GM19372 (cell line): ENCODE data around the gene MAD1L1.
"Not testable (repeated sequence)": the region's sequence is repeated elsewhere in the genome, so short reads cannot be mapped to it uniquely, and the experiment has no call there.

Source experiments
- ATAC-seq: cut with Tn5 transposase; IDR thresholded peaks from one replicate; pipeline ENCODE4 v1.9.1; 2021; ENCODE audit warnings: mild to moderate bottlenecking, low read depth, moderate library complexity; ENCODE audit not compliant: unreplicated experiment

The MAD1L1 gene

DNA sequence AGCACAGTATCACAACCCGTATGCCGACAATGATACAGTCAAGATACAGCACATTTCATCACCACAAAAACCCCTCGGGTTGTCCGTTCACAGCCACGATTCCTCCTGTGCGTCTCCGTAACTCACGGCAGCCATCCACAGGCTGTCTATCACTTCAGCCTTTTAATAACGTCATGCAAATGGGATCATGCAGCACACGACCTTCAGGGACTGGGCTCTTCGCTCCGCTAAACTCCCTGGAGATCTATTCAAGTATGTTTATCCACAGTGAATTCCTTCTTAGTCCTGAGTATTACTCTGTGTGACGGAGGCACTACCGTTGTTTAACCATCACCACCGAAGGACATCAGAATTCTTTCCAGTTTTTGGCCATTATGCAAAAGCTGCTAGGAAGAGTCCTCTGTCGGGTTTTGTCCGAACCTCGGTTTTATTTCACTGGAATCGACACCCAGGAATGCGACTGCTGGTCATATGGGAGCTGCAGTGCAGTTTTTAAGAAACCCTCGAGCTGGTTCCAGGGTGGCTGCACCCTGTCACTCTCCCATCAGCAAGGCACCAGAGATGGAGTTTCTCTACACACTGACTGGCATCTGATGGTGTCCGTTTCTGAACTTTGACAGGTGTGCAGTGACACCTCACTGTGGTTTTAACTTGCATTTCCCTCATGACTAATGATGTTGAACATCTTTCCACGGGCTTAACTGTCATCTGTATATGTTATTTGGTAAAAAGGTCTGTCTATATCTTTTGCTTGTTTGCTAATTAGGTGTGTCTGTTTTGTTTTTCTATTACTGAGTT is 193.6 kb downstream of the MAD1L1 start:
- no peak for ATAC-seq

DNA sequence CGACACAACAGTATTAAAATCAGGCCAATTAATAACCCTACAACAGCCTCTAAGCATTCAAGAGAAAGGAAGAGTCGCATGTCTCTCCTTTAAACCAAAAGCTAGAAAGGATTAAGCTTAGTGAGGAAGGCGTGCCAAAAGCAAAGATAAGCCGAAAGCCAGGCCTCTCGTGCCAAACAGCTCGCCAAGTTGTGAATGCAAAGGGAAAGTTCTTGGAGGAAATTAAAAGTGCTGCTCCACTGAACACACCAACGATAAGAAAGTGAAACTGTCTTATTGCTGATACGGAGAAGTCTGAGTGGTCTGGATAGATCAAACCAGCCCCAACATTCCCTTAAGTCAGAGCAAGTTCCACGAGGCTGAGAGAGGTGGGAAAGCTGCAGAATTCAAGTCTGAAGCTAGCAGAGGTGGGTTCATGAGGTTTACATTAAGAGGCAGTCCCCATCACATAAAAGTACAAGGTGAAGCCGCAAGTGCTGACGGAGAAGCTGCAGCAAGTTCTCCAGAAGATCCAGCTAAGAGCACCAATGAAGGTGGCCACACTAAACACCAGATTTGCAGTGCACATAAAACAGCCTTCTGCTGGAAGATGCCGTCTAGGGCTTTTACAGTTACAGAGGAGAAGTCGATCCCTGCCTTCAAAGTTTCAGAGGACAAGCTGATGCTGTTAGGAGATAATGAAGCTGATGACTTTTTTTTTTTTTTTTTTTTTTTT is 194.8 kb downstream of the MAD1L1 start:
- no peak for ATAC-seq

- no peak for ATAC-seq
Measured at GRCh38 chr7:2037301-2037807, 195.4 kb downstream of the MAD1L1 start.

DNA sequence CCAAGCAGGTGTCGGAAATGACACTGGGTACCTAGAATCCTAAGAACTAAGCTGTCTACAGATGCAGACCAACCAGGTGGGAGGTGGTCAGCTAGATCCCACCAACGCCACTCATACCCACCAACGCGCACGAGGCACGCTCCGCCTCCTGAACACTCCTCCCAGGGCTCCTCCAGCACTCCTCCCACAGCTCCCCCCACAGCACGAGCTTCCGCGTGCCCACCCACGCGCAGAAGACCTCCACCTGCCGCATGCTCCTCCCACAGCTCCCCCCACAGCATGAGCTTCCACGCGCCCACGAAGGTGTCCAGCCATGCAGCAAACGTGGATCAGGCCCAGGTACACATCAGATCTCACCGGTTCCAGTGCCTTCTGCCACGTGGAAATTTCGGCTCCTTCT is 196.0 kb downstream of the MAD1L1 start:
- no peak for ATAC-seq

DNA sequence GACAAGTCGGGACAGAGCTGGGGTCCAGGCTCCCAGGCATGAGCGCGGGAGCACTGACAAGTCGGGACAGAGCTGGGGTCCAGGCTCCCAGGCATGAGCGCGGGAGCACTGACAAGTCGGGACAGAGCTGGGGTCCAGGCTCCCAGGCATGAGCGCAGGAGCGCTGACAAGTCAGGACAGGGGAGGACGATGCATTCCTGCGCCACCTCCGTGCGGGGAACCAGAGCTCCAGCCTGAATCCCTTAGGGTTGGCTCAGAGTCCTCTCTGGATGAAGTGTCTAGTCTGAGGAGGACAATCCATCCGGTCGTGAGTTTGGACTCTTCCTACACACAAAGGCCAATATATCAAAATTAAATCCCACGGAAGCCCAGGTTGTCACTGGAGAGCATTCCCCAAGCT is 196.5 kb downstream of the MAD1L1 start:
- not testable (repeated sequence) for ATAC-seq

DNA sequence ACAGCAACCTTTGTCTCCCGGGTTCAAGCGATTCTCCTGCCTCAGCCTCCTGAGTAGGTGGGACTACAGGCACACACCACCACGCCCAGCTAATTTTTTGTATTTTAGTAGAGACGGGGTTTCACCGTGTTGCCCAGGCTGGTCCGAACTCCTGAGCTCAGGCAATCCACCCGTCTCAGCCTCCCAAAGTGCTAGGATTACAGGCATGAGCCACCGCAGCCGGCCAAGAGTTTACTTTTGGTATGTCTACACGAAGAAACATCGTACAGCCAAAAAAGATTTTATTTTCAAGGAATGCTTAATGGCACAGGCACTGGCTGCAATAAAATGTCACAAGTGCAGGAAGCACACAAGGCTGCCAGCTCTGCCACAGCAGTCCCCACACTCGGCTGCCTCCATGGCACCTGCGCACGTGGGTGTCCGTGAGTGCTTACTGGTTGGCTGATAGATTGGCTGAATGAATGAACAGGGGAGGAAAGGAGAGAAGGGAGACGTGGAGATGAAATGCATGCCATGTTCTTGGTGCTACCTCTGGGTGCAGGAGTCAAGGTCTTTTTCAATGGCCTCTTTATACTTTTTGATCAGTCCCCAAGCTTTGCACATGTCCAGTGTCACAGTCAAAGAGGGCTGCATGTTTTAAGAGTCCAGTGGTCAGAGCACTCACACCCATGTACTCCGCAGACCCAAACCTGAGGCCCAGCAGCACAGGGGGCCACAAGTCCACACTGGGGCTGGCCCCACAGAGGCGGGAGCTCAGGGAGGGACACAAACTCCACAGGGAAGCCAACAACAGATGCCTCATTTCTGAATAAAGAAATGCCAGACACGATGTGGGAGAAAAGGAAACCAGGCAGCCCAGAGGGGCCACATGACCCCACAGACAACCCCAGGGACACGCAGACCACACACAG is 198.2 kb downstream of the MAD1L1 start:
- no peak for ATAC-seq

- no peak for ATAC-seq
Measured at GRCh38 chr7:2033586-2034135, 199.1 kb downstream of the MAD1L1 start.

DNA sequence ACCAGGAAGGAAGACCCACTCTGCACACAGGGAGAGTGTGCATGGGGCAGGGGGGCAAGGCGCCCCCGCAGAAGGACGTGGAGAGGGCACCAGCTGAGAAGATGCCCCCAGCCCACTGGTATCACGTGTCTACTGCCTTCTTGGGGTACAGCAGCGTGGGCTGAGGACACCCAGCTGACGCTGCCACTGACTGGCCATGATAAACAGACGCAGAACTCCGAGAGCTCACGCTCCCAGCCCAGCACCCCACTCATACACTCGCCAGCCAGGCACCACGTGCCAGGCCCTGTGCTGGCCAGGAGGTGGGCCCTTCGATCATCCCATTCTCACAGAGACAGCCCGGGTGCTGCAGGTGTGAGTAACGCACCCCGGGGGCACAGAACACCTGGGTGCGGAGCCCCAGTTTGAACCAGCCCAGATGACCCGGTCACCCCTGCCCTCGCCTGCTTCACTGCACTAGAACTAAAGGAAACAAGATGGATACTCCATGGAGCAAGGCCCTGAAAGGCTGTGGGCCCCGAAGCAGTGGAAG is 199.8 kb downstream of the MAD1L1 start:
- no peak for ATAC-seq

GRCh38 chr7:2032030-2032875 is 200.5 kb downstream of the MAD1L1 start:
- ATAC-seq = no peak

DNA sequence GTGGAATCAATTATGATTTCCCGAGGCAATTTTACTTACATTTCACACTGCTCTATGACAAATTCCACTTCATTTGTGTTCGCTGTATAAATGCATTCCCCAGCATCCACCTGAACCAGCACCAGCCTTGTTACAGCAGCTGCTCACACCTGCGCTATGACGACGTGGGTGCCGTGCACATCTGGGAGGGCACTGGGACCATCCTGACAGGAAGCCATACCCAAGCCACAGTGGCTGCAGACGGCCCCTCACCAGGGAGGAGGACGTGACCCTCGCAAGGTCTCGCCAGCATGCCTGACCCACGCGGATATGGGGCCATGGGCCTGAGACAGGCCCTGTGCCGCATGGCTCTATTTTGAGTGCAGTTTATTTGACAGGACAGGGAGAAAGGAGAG is 201.3 kb downstream of the MAD1L1 start:
- no peak for ATAC-seq

DNA sequence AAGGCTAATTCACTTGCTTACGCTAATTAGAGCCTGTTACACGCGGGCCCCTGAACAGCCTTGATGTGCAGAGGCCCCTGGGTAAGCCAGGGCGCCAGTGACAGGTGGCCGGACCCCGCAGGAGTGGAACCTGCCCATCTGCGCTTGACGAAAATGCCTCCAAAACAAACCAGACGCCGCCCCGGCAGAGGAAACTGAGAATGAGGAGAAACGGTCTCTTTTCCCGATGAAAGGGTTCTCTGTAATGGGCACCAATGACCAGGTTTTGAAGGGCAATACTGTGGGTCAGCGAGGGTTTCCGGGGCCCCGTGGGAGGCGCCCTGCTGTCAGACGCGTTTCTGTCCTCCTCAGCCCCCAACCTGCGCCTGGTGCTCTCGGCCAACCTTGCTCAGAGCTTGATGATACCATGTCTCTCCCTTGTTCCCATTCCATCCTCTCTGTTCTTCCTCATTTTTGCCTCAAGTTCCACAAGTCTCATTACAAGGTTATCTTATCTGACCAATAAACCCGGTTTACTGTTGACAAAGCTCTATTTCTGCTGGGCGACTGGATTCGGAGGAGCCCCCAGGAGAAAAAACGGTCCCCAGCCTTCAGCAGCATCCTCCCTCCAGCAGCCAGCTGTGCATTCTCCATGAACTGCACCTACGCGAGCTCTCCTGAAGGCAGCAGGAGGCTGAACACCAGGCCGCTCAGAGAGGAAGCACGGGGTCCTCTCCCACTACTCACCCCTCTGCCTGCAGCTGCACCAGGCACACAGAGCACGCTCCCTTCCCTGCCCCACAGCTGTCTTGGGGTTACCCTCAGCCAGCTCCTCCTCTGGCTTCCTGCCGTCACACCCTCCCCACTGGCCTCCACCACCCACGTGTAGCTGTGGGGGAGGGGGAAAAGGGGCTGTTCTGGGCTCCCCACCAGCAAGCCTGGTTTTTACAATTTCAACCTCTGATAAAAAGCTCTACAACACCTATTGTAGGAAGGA is 202.0 kb downstream of the MAD1L1 start:
- ATAC-seq = no peak

GRCh38 chr7:2029936-2030335 is 202.8 kb downstream of the MAD1L1 start:
- no peak for ATAC-seq

DNA sequence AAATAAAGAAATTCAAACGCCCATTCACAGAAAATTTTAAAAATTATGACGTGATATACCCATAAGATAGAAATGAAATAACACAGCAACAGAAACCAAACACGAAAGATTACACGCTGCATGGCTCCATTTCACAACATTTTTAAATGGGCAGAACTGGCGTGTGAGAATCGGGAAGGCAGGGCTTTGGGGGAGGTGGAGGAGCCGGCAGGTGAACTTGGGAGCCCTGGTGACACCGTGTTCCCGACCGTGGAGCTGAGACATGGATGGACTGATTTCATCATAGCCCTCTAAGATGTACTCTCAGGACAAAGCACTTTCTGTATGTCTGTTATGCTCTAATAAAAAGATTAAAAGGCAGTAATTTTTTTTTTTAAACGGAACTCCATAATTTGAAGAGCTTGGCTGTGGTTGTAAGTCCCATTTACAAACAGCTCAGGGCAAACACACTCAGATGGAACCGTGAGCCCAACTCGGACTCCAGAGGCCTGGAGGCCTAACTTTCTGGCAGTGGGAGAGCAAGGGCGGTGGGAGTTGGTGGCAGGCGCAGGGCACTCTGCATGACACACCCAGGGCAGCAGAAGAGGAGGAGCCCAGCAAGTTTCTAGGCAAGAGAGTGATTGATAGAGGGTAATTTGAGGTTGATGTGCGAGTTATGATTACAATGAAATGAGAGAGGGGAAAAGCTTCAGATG is 203.4 kb downstream of the MAD1L1 start:
- no peak for ATAC-seq

DNA sequence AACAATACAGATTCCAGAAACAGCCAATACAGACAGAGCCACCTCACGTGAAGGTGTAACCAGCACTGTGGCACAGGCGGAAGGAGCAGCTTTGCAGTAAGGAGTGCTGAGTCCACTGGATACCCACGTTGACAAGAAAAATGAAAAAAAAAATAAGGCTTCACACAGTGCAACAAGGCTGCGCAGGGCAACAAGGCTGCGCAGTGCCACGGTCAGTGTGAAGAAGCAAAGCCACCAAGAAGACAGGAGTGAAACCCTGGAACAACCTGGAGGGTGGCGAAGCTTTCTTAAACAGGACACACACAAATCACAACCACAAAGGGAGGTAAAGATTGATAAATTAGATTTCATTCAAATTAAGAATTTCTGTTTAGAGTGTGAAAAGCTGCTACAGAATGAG is 204.0 kb downstream of the MAD1L1 start:
- no peak for ATAC-seq

GRCh38 chr7:2025188-2025587 is 207.6 kb downstream of the MAD1L1 start:
- no peak for ATAC-seq

DNA sequence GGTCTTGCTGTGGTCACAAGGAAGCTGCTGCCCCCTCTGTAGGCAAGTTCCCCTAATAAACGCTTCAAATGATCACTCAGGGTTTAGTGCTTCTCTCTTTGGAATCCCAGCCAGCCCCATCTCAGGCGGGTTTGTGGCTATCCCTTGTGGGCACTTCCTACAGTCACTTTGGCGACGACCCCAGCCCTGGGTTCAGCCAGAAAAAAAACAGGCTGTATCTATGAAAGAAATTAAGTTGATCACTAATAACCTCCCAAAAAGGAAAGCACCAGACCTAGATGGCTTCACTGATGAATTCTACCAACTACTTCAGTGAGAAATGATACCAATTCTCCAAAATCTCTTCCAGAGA is 208.2 kb downstream of the MAD1L1 start:
- ATAC-seq = no peak

DNA sequence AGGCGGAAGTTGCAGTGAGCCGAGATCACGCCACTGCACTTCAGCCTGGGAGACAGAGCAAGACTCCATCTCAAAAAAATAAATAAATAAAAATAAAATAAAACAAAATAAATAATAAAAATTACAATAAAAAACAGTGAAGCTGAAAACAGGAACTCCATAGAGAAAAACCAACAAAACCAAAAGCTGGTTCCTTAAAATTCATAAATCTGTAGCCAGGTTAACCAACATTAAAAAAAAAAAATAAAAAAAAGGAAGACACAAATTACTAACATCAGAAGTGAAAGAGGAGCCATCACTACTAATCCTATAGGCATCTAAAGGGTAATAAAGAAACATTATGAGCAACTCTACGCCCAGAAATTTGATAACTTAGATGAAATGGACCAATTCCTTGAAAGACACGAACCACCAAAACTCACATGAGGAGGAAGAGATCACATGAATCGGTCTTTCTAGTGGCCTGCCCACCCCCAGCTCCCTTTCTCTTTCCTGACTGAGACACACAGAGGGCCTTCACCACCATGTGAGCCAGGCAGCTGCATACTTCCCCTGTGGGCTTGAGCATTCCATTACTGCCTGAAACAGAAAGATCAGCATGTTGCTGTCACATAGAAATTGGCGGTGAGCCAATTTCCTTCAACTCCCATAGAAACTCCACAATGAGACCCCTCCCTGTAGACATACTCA is 208.7 kb downstream of the MAD1L1 start:
- no peak for ATAC-seq
